CD8-positive, alpha-beta memory T cell (primary cell): Measurements from ENCODE around the gene CTNNA2. TPM values are rescaled to one million over a fixed set of nuclear protein-coding genes. Genes with fewer than 3 reads are reported as not detected.

ENCODE experiments used
- CTCF ChIA-PET: fragments of 350-600 bp; sonication (Branson Sonifier 250); formaldehyde crosslinking; loops from one replicate; lab custom pipeline; 2021; ENCODE audit warnings: antibody characterized with exemption; lab: Charles Lee
- POLR2A ChIA-PET: fragments of 350-600 bp; sonication (Branson Sonifier 250); formaldehyde crosslinking; loops from one replicate; lab custom pipeline; 2021; ENCODE audit warnings: antibody characterized with exemption; lab: Charles Lee
- DNase-seq, 5 donors: peaks; one replicate each; pipeline versions ENCODE4 v3.0.0 to v3.0.0-alpha.2; 2020 to 2022; ENCODE audit warnings: mixed read lengths in 1 of 5
- H3K27ac ChIP-seq: one replicate; pipeline ENCODE4 v1.7.0; 2013; ENCODE audit warnings: low read depth, mild to moderate bottlenecking, low read length, moderate library complexity
- H3K27me3 ChIP-seq: 2 replicates; pipeline ENCODE4 v1.7.0; 2013; ENCODE audit warnings: low read length, mild to moderate bottlenecking; ENCODE audit not compliant: insufficient read depth, poor library complexity, severe bottlenecking
- H3K36me3 ChIP-seq: 2 replicates; pipeline ENCODE4 v1.7.0; 2013; ENCODE audit warnings: mild to moderate bottlenecking, low read length, moderate library complexity; ENCODE audit not compliant: insufficient read depth
- H3K4me1 ChIP-seq: 2 replicates; pipeline ENCODE4 v1.7.0; 2013; ENCODE audit warnings: mild to moderate bottlenecking, low read length, moderate library complexity; ENCODE audit not compliant: insufficient read depth
- H3K4me3 ChIP-seq: 2 replicates; pipeline ENCODE4 v1.7.0; 2013; ENCODE audit warnings: mild to moderate bottlenecking, low read length
- H3K9me3 ChIP-seq: 2 replicates; pipeline ENCODE4 v1.7.0; 2013; ENCODE audit warnings: mild to moderate bottlenecking, low read length
- H3K27ac Mint-ChIP-seq, 8 donors: one replicate each; pipeline ENCODE4 v1.8.0; 2020 to 2021; ENCODE audit warnings: mixed read lengths in 8 of 8, mild to moderate bottlenecking in 6 of 8, inconsistent platforms in 3 of 8, moderate library complexity in 3 of 8
- H3K27me3 Mint-ChIP-seq, 2 donors: one replicate each; pipeline ENCODE4 v1.8.0; 2020 to 2021; ENCODE audit warnings: mixed read lengths in 2 of 2, mild to moderate bottlenecking in 1 of 2, moderate library complexity in 1 of 2
- H3K36me3 Mint-ChIP-seq, 3 donors: one replicate each; pipeline ENCODE4 v1.8.0; 2020 to 2021; ENCODE audit warnings: mixed read lengths in 3 of 3, inconsistent platforms in 1 of 3, mild to moderate bottlenecking in 1 of 3
- H3K4me1 Mint-ChIP-seq, 3 donors: one replicate each; pipeline ENCODE4 v1.8.0; 2020 to 2021; ENCODE audit warnings: mixed read lengths in 3 of 3, inconsistent platforms in 1 of 3, mild to moderate bottlenecking in 1 of 3
- H3K4me3 Mint-ChIP-seq, 7 donors: one replicate each; pipeline ENCODE4 v1.8.0; 2020 to 2021; ENCODE audit warnings: mixed read lengths in 7 of 7, mild to moderate bottlenecking in 6 of 7, moderate library complexity in 4 of 7, inconsistent platforms in 2 of 7
- H3K9me3 Mint-ChIP-seq, 5 donors: one replicate each; pipeline ENCODE4 v1.8.0; 2020 to 2022; ENCODE audit warnings: mixed read lengths in 5 of 5, mild to moderate bottlenecking in 3 of 5, moderate library complexity in 2 of 5, inconsistent platforms in 1 of 5
- polyA plus RNA-seq: library from polyadenylated mRNA; unstranded; fragments of 300-500 nt; fragmentation: Illumina TruSeq; gene quantifications from one replicate; pipeline ENCODE4 v1.2.3, GENCODE V29; 2021
- total RNA-seq, 2 experiments: library from RNA; stranded (reverse); gene quantifications; one replicate each; pipeline ENCODE4 v1.2.3, GENCODE V29; 2021

CTNNA2 gene
- total and polyA plus RNA-seq, 3 experiments from 2014 or later, result not detected

DNA sequence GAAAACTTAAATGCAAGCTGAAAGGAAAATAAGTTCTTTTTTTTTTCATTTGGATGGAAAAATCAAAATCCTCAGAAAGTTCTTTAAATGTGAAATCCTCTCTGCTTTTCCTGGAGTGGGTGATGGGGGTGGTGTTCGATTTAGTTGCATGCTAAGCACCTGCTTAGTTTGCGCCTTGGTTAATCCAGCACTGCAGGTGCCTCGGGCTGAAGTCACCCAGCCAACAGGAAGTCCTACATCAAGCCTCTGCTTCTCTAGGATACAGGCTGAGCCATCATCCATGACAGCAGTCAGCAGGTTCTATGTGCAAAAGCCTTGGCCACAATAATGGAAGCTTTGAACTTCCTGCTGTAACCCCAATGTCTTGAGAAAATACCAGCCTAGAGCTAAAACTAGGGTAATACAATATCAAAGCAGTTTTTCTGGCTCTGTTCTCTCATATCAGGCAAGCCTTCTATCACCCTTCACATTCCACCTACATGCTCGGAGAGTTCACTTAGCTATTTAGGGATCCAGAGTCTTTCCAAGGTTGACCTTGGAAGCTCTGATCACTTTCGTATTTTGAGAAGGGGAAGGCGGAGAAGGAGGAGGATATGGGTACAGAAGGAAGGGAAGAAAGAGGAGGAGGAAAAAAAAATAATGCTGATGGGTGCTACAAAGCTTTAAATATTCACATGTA lies 907.8 kb downstream of the CTNNA2 start:
- Mint-ChIP-seq H3K9me3 (peaks cover 9 to 33% (median 12%) of the 10 kb centered on the region in 5 donors), H3K36me3 (no peaks in the 10 kb centered on the region), H3K27ac (no peak overlapping the region), H3K27me3 (no peaks in the 10 kb centered on the region), H3K4me1 (no peaks in the 10 kb centered on the region), H3K4me3 (no peak overlapping the region)
- no peak for DNase-seq
- POLR2A ChIA-PET, result no interaction called here
- Histone ChIP-seq H3K9me3 (no peaks in the 10 kb centered on the region), H3K4me3 (no peak overlapping the region), H3K36me3 (no peaks in the 10 kb centered on the region), H3K4me1 (no peaks in the 10 kb centered on the region), H3K27me3 (no peaks in the 10 kb centered on the region), H3K27ac (no peak overlapping the region)
- CTCF ChIA-PET, result no interaction called here

- ChIA-PET CTCF (interaction anchor here (0.6 kb wide), 1 partner anchor 31 kb away, joined by 4 read pairs; no protein-coding TSS in a partner anchor), POLR2A (no interaction called here)
- DNase-seq, result no peak
- no peaks in the 10 kb centered on the region for H3K36me3 Mint-ChIP-seq
- H3K27ac Mint-ChIP-seq, result no peak overlapping the region
- Histone ChIP-seq H3K9me3 (no peaks in the 10 kb centered on the region), H3K27ac (no peak overlapping the region), H3K27me3 (no peaks in the 10 kb centered on the region), H3K4me1 (no peaks in the 10 kb centered on the region), H3K36me3 (no peaks in the 10 kb centered on the region), H3K4me3 (no peak overlapping the region)
- H3K27me3 Mint-ChIP-seq, result no peaks in the 10 kb centered on the region
- H3K9me3 Mint-ChIP-seq, result peaks cover 4 to 16% (median 8%) of the 10 kb centered on the region in 5 donors
- no peaks in the 10 kb centered on the region for H3K4me1 Mint-ChIP-seq
- H3K4me3 Mint-ChIP-seq, result no peak overlapping the region
Observed at GRCh38 chr2:80429251-80429650, 916.4 kb downstream of the CTNNA2 start.

GRCh38 chr2:80437959-80438358 lies 925.1 kb downstream of the CTNNA2 start:
- H3K4me3 Mint-ChIP-seq, result no peak overlapping the region
- H3K4me3 ChIP-seq, result no peak overlapping the region
- H3K27ac ChIP-seq, result no peak overlapping the region
- peaks cover 3 to 9% (median 7%) of the 10 kb centered on the region in 5 donors for H3K9me3 Mint-ChIP-seq
- ChIA-PET POLR2A (no interaction called here), CTCF (no interaction called here)
- H3K9me3 ChIP-seq, result no peaks in the 10 kb centered on the region
- no peak for DNase-seq
- H3K27me3 Mint-ChIP-seq, result no peaks in the 10 kb centered on the region
- H3K27me3 ChIP-seq, result no peaks in the 10 kb centered on the region
- no peaks in the 10 kb centered on the region for H3K4me1 ChIP-seq
- H3K36me3 Mint-ChIP-seq, result no peaks in the 10 kb centered on the region
- H3K27ac Mint-ChIP-seq, result no peak overlapping the region
- H3K36me3 ChIP-seq, result no peaks in the 10 kb centered on the region
- no peaks in the 10 kb centered on the region for H3K4me1 Mint-ChIP-seq

GRCh38 chr2:80438686-80439085 lies 925.8 kb downstream of the CTNNA2 start:
- Mint-ChIP-seq H3K9me3 (peaks cover 3 to 9% (median 7%) of the 10 kb centered on the region in 5 donors), H3K27ac (no peak overlapping the region), H3K27me3 (no peaks in the 10 kb centered on the region), H3K36me3 (no peaks in the 10 kb centered on the region), H3K4me1 (no peaks in the 10 kb centered on the region), H3K4me3 (no peak overlapping the region)
- POLR2A ChIA-PET, result no interaction called here
- no peak overlapping the region for H3K27ac ChIP-seq
- CTCF ChIA-PET, result no interaction called here
- DNase-seq, result no peak
- no peaks in the 10 kb centered on the region for H3K36me3 ChIP-seq
- H3K9me3 ChIP-seq, result no peaks in the 10 kb centered on the region
- H3K4me1 ChIP-seq, result no peaks in the 10 kb centered on the region
- H3K4me3 ChIP-seq, result no peak overlapping the region
- H3K27me3 ChIP-seq, result no peaks in the 10 kb centered on the region

DNA sequence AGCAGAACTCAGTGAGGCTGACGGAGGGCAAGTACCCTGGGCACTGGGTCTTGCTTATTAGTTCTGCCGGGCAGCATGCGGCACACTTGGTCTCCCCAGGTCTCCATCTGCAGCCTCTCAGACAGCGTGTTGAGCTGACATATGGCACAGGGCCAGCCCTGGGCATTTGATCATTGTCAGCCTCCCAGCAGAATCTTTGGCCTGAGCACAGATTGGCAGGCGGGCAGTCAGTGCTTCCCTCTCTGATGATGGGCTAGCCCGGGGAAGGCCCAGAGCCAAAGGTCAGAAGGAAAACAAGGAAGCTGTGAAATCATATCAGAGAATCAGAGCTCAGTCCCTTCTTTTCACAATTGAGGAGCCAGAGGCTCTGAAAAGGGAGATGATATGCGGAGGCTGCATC lies 941.8 kb downstream of the CTNNA2 start:
- Histone ChIP-seq H3K9me3 (no peaks in the 10 kb centered on the region), H3K4me1 (no peaks in the 10 kb centered on the region), H3K36me3 (no peaks in the 10 kb centered on the region), H3K27me3 (no peaks in the 10 kb centered on the region), H3K27ac (no peak overlapping the region), H3K4me3 (no peak overlapping the region)
- Mint-ChIP-seq H3K4me3 (no peak overlapping the region), H3K27ac (no peak overlapping the region), H3K27me3 (no peaks in the 10 kb centered on the region), H3K36me3 (no peaks in the 10 kb centered on the region), H3K9me3 (peaks cover 5 to 25% (median 8%) of the 10 kb centered on the region in 5 donors), H3K4me1 (no peaks in the 10 kb centered on the region)
- DNase-seq, result no peak
- POLR2A ChIA-PET, result no interaction called here
- CTCF ChIA-PET, result no interaction called here

GRCh38 chr2:80459028-80459427 lies 946.2 kb downstream of the CTNNA2 start:
- no peaks in the 10 kb centered on the region for H3K4me1 Mint-ChIP-seq
- Histone ChIP-seq H3K9me3 (no peaks in the 10 kb centered on the region), H3K4me1 (no peaks in the 10 kb centered on the region), H3K4me3 (no peak overlapping the region), H3K27ac (no peak overlapping the region), H3K36me3 (no peaks in the 10 kb centered on the region), H3K27me3 (no peaks in the 10 kb centered on the region)
- no peaks in the 10 kb centered on the region for H3K36me3 Mint-ChIP-seq
- no peak overlapping the region for H3K27ac Mint-ChIP-seq
- ChIA-PET CTCF (no interaction called here), POLR2A (no interaction called here)
- H3K27me3 Mint-ChIP-seq, result no peaks in the 10 kb centered on the region
- DNase-seq, result no peak
- peaks cover 5 to 28% (median 12%) of the 10 kb centered on the region in 5 donors for H3K9me3 Mint-ChIP-seq
- no peak overlapping the region for H3K4me3 Mint-ChIP-seq

GRCh38 chr2:80461505-80462197 lies 948.8 kb downstream of the CTNNA2 start:
- H3K36me3 ChIP-seq, result no peaks in the 10 kb centered on the region
- POLR2A ChIA-PET, result no interaction called here
- Mint-ChIP-seq H3K27ac (no peak overlapping the region), H3K4me1 (no peaks in the 10 kb centered on the region), H3K36me3 (no peaks in the 10 kb centered on the region), H3K9me3 (peaks cover 4 to 25% (median 13%) of the 10 kb centered on the region in 5 donors), H3K4me3 (no peak overlapping the region), H3K27me3 (no peaks in the 10 kb centered on the region)
- H3K27me3 ChIP-seq, result no peaks in the 10 kb centered on the region
- no peak overlapping the region for H3K27ac ChIP-seq
- CTCF ChIA-PET, result no interaction called here
- no peak for DNase-seq
- H3K9me3 ChIP-seq, result no peaks in the 10 kb centered on the region
- no peak overlapping the region for H3K4me3 ChIP-seq
- H3K4me1 ChIP-seq, result no peaks in the 10 kb centered on the region

DNA sequence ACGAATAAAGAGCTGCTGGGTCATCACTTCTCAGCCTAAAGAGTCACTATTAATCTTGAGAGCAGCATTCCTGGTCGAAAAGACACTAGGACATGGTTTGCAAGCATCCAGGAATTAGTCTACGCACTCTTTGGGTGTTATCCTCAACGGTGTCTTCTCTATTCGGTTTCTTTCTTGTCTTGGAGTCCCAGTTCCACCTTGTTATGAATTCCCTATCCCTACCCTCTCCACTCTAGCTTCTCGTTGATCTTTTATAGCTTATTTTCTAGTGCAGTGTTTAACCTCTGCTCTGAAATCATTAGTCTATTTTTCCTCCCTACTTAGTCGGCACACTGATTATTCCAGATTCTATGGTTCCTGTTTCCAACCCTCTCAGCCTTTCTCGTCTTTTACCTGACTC lies 949.8 kb downstream of the CTNNA2 start:
- no peaks in the 10 kb centered on the region for H3K4me1 Mint-ChIP-seq
- ChIA-PET POLR2A (no interaction called here), CTCF (no interaction called here)
- H3K4me3 ChIP-seq, result no peak overlapping the region
- H3K27me3 Mint-ChIP-seq, result no peaks in the 10 kb centered on the region
- H3K4me1 ChIP-seq, result no peaks in the 10 kb centered on the region
- no peaks in the 10 kb centered on the region for H3K36me3 Mint-ChIP-seq
- H3K27me3 ChIP-seq, result no peaks in the 10 kb centered on the region
- no peak overlapping the region for H3K4me3 Mint-ChIP-seq
- H3K36me3 ChIP-seq, result no peaks in the 10 kb centered on the region
- no peak for DNase-seq
- H3K27ac ChIP-seq, result no peak overlapping the region
- no peaks in the 10 kb centered on the region for H3K9me3 ChIP-seq
- H3K27ac Mint-ChIP-seq, result no peak overlapping the region
- peaks cover 3 to 23% (median 13%) of the 10 kb centered on the region in 5 donors for H3K9me3 Mint-ChIP-seq
